SK-N-SH treated with all-trans-retinoic acid at 6 μM for 48 hours (cell line): Measurements from ENCODE around the gene GPR32.

ENCODE experiments used
- ATAC-seq: fragments of 200-7000 bp; cut with Tn5 transposase; 3 replicates; pipeline ENCODE4 v1.9.1; 2020; ENCODE audit warnings: mild to moderate bottlenecking, moderate library complexity
- ARNTL ChIP-seq: fragments of 450-650 bp; formaldehyde crosslinking; IDR thresholded peaks from 2 replicates; pipeline ENCODE4 v1.5.0; 2020; ENCODE audit warnings: low read depth, mild to moderate bottlenecking, moderate library complexity, borderline replicate concordance
- CREB5 ChIP-seq: fragments of 250-450 bp; sonication (Bioruptor Pico); IDR thresholded peaks from 2 replicates; pipeline ENCODE4 v1.5.1; 2020; ENCODE audit warnings: low read depth, mild to moderate bottlenecking, moderate library complexity
- CSDC2 ChIP-seq: fragments of 250-450 bp; sonication (Bioruptor Pico); IDR thresholded peaks from 2 replicates; pipeline ENCODE4 v1.5.0; 2020; ENCODE audit warnings: mild to moderate bottlenecking, moderate library complexity
- ESRRG ChIP-seq: fragments of 250-450 bp; sonication (Bioruptor Pico); IDR thresholded peaks from 2 replicates; pipeline ENCODE4 v1.6.1; 2021; ENCODE audit warnings: mild to moderate bottlenecking
- ISL1 ChIP-seq: fragments of 250-450 bp; sonication (Bioruptor Pico); IDR thresholded peaks from 2 replicates; pipeline ENCODE4 v2.1.2; 2022; ENCODE audit warnings: mild to moderate bottlenecking, moderate library complexity
- OSR1 ChIP-seq: fragments of 250-450 bp; sonication (Bioruptor Pico); IDR thresholded peaks from 2 replicates; pipeline ENCODE4 v1.8.0; 2022; ENCODE audit warnings: moderate library complexity, mild to moderate bottlenecking, inconsistent platforms
- PATZ1 ChIP-seq: fragments of 250-450 bp; sonication (Bioruptor Pico); IDR thresholded peaks from 2 replicates; pipeline ENCODE4 v1.8.0; 2020; ENCODE audit warnings: mild to moderate bottlenecking, moderate library complexity, borderline replicate concordance
- POU6F1 ChIP-seq: fragments of 250-450 bp; sonication (Bioruptor Pico); IDR thresholded peaks from 2 replicates; pipeline ENCODE4 v1.8.0; 2021; ENCODE audit warnings: low read depth, mild to moderate bottlenecking, moderate library complexity, borderline replicate concordance
- PPARA ChIP-seq: fragments of 250-450 bp; sonication (Bioruptor Pico); IDR thresholded peaks from 2 replicates; pipeline ENCODE4 v1.5.0; 2020; ENCODE audit warnings: mild to moderate bottlenecking, borderline replicate concordance
- RARB ChIP-seq: fragments of 250-450 bp; sonication (Bioruptor Pico); IDR thresholded peaks from 2 replicates; pipeline ENCODE4 v1.8.0; 2021; ENCODE audit warnings: mild to moderate bottlenecking, moderate library complexity
- SNAI2 ChIP-seq: fragments of 250-450 bp; sonication (Bioruptor Pico); IDR thresholded peaks from 2 replicates; pipeline ENCODE4 v1.5.0; 2020; ENCODE audit warnings: mild to moderate bottlenecking, moderate library complexity
- TCF4 ChIP-seq: fragments of 250-450 bp; sonication (Bioruptor Pico); IDR thresholded peaks from 2 replicates; pipeline ENCODE4 v1.8.0; 2021; ENCODE audit warnings: mild to moderate bottlenecking, moderate library complexity, borderline replicate concordance
- TOX ChIP-seq: fragments of 250-450 bp; sonication (Bioruptor Pico); IDR thresholded peaks from 2 replicates; pipeline ENCODE4 v1.8.0; 2021; ENCODE audit warnings: mild to moderate bottlenecking, moderate library complexity, borderline replicate concordance
- TSHZ2 ChIP-seq: fragments of 250-450 bp; sonication (Bioruptor Pico); IDR thresholded peaks from 2 replicates; pipeline ENCODE4 v1.5.0; 2020; ENCODE audit warnings: mild to moderate bottlenecking, moderate library complexity
- ZFP3 ChIP-seq: fragments of 250-450 bp; sonication (Bioruptor Pico); IDR thresholded peaks from 2 replicates; pipeline ENCODE4 v1.5.0; 2020; ENCODE audit warnings: mild to moderate bottlenecking, moderate library complexity
- ZFP30 ChIP-seq: fragments of 450-650 bp; formaldehyde crosslinking; IDR thresholded peaks from 2 replicates; pipeline ENCODE4 v1.5.0; 2022; ENCODE audit warnings: mild to moderate bottlenecking, moderate library complexity
- ZNF565 ChIP-seq: fragments of 450-650 bp; formaldehyde crosslinking; conservative IDR thresholded peaks from 2 replicates; pipeline ENCODE4 v1.5.0; 2020; ENCODE audit warnings: low read depth, mild to moderate bottlenecking, moderate library complexity
- ZNF8 ChIP-seq: fragments of 450-650 bp; formaldehyde crosslinking; IDR thresholded peaks from 2 replicates; pipeline ENCODE4 v1.5.0; 2020; ENCODE audit warnings: mild to moderate bottlenecking, moderate library complexity

The GPR32 gene

GRCh38 chr19:50725218-50725910 is 44.9 kb upstream of the GPR32 start:
- TF ChIP-seq TSHZ2 (no peak), ZFP3 (CRISPR knock-in tag) (no peak), PPARA (CRISPR knock-in tag) (no peak), ZFP30 (CRISPR knock-in tag) (no peak), ESRRG (no peak), ISL1 (CRISPR knock-in tag) (no peak), RARB (no peak), CSDC2 (CRISPR knock-in tag) (no peak), ZNF565 (CRISPR knock-in tag) (no peak), ZNF8 (CRISPR knock-in tag) (no peak), CREB5 (CRISPR knock-in tag) (no peak), OSR1 (CRISPR knock-in tag) (no peak), POU6F1 (CRISPR knock-in tag) (no peak)
- peak; percentile 59 for ATAC-seq

GRCh38 chr19:50725911-50726230 is 44.4 kb upstream of the GPR32 start:
- TF ChIP-seq OSR1 (CRISPR knock-in tag), result no peak
- no peak for TF ChIP-seq RARB
- no peak for TF ChIP-seq TCF4
- no peak for TF ChIP-seq SNAI2 (CRISPR knock-in tag)
- no peak for TF ChIP-seq PPARA (CRISPR knock-in tag)
- TF ChIP-seq ARNTL (CRISPR knock-in tag), result no peak
- no peak for TF ChIP-seq ZFP30 (CRISPR knock-in tag)
- TF ChIP-seq TSHZ2, result no peak
- TF ChIP-seq, all 23 proteins: peak for 0
- no peak for ATAC-seq

GRCh38 chr19:50728084-50728737 is 42.1 kb upstream of the GPR32 start:
- TF ChIP-seq PATZ1 (CRISPR knock-in tag) (no peak), RARB (no peak), ZFP30 (CRISPR knock-in tag) (no peak), TOX (CRISPR knock-in tag) (no peak), ZFP3 (CRISPR knock-in tag) (no peak), ZNF8 (CRISPR knock-in tag) (no peak)
- peak; percentile 3; the same call in 1 of the 3 replicates for ATAC-seq
